ACC112 (cell line): Measurements from ENCODE around the gene MN1.

ENCODE experiments used
- H2AFZ ChIP-seq: fragments of 200-600 bp; sonication (generic); one replicate; pipeline ENCODE4 v1.6.0; 2017; ENCODE audit warnings: antibody characterized with exemption, low read length; ENCODE audit not compliant: unreplicated experiment
- H3K27ac ChIP-seq: fragments of 200-600 bp; sonication (generic); 2 replicates; pipeline ENCODE4 v1.5.1; 2014; ENCODE audit warnings: low read depth, mild to moderate bottlenecking, antibody characterized with exemption, low read length, moderate library complexity
- H3K27me3 ChIP-seq: fragments of 200-600 bp; sonication (generic); 2 replicates; pipeline ENCODE4 v1.6.1; 2014; ENCODE audit warnings: mild to moderate bottlenecking, antibody characterized with exemption, low read length, moderate library complexity, mixed read lengths; ENCODE audit not compliant: insufficient read depth
- H3K36me3 ChIP-seq: fragments of 200-600 bp; sonication (generic); 2 replicates; pipeline ENCODE4 v1.6.1; 2016; ENCODE audit warnings: mild to moderate bottlenecking, antibody characterized with exemption, low read length, moderate library complexity, mixed read lengths; ENCODE audit not compliant: insufficient read depth
- H3K4me1 ChIP-seq: fragments of 200-600 bp; sonication (generic); one replicate; pipeline ENCODE4 v1.6.1; 2016; ENCODE audit warnings: low read length, mixed read lengths; ENCODE audit not compliant: insufficient read depth, unreplicated experiment, control insufficient read depth
- H3K4me3 ChIP-seq: fragments of 200-600 bp; sonication (generic); 2 replicates; pipeline ENCODE4 v1.5.1; 2014; ENCODE audit warnings: mild to moderate bottlenecking, low read depth, low read length
- H3K79me2 ChIP-seq: fragments of 200-600 bp; sonication (generic); one replicate; pipeline ENCODE4 v1.6.0; 2016; ENCODE audit warnings: low read length; ENCODE audit not compliant: control insufficient read depth, unreplicated experiment, insufficient read depth

Gene MN1

GRCh38 chr22:27798511-27799014 is 3.0 kb downstream of the MN1 start:
- H3K27me3 ChIP-seq, result no peaks in the 10 kb centered on the region
- no peaks in the 10 kb centered on the region for H3K4me1 ChIP-seq
- H3K36me3 ChIP-seq, result no peaks in the 10 kb centered on the region
- H2AFZ ChIP-seq, result no peak overlapping the region
- no peak overlapping the region for H3K27ac ChIP-seq
- H3K79me2 ChIP-seq, result no peaks in the 10 kb centered on the region
- H3K4me3 ChIP-seq, result peak overlapping the region; percentile 37; the same call in 1 of the 2 replicates

DNA sequence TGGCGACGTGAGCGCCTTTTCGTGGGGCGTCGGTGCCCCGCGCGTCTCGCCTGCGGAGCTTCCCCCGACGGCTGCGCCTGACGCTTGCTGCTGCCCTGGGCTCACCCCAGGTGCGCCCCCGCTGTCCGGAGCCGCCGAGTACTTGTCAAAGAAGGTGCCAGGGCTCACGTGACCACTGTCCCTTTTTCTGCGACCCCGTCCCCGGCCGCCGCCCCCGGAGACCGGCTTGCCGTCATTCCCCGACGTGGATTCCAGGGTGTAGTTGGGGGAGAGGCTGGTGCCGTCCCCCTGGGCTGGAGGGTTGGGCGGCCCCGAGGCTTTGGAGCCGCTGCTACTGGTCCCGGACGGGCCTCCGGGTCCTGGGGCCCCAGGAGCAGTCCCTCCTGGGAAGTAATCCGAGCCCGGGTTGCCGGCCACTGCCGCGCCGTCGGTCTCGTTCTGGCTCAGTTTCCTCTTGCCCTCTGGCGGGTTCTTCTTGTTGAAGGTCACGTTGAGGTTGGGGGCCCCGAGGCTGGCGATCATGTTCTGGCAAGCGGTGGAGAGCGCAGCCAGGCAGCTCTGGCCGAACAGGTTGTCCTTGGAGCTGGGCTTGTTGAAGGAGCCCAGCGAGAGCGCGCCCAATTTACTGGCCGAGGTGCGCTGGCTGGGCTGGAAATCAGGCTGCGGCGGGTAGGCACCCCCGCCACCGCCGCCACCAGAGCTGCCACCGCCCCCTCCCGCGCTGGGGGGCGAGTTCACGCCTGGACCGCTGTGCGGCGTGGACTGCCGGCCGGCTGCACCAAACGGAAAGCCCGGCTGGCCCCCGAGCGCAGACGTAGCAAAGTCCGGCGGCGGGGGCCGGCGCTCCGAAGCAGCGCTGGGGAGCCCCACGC is 3.8 kb downstream of the MN1 start:
- no peaks in the 10 kb centered on the region for H3K4me1 ChIP-seq
- peak overlapping the region; percentile 37; the same call in 1 of the 2 replicates for H3K4me3 ChIP-seq
- no peaks in the 10 kb centered on the region for H3K36me3 ChIP-seq
- H3K79me2 ChIP-seq, result no peaks in the 10 kb centered on the region
- no peaks in the 10 kb centered on the region for H3K27me3 ChIP-seq
- no peak overlapping the region for H3K27ac ChIP-seq
- no peak overlapping the region for H2AFZ ChIP-seq

- no peak overlapping the region for H2AFZ ChIP-seq
- H3K27me3 ChIP-seq, result no peaks in the 10 kb centered on the region
- H3K27ac ChIP-seq, result no peak overlapping the region
- H3K36me3 ChIP-seq, result no peaks in the 10 kb centered on the region
- H3K4me1 ChIP-seq, result no peaks in the 10 kb centered on the region
- H3K4me3 ChIP-seq, result no peak overlapping the region
- H3K79me2 ChIP-seq, result no peaks in the 10 kb centered on the region
Observed at GRCh38 chr22:27796829-27797519, 4.6 kb downstream of the MN1 start.

- no peaks in the 10 kb centered on the region for H3K36me3 ChIP-seq
Observed at GRCh38 chr22:27795696-27796517, 5.6 kb downstream of the MN1 start.

DNA sequence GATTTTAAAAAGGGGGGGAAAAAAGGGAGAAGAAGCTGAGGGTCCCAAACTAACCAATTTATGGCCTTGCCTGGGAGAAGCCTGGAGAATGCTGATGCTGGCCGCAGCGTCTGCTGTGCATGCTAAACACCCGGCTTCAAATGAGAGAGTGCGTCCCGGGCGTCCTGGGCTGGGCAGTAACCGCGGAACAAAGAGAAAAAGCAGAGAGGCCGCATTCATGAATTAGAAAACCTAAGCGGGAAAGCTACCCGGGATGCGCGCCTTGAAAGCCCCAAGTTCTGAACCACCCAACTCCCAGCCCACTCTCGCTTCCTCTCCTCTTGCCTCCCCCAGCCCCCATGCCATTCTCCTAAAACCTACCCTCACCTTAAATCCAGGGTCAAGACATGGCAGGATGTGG is 6.5 kb downstream of the MN1 start:
- no peaks in the 10 kb centered on the region for H3K27me3 ChIP-seq
- no peaks in the 10 kb centered on the region for H3K36me3 ChIP-seq
- peak overlapping the region; percentile 42; the same call in 1 of the 2 replicates for H3K4me3 ChIP-seq
- H3K79me2 ChIP-seq, result no peaks in the 10 kb centered on the region
- no peaks in the 10 kb centered on the region for H3K4me1 ChIP-seq
- H2AFZ ChIP-seq, result no peak overlapping the region
- no peak overlapping the region for H3K27ac ChIP-seq

More at GRCh38 chr22:27795696-27796517, 5.6 kb downstream of the MN1 start:
- Histone ChIP-seq H3K79me2 (no peaks in the 10 kb centered on the region), H2AFZ (no peak overlapping the region), H3K4me3 (peak overlapping the region; percentile 42; the same call in 1 of the 2 replicates), H3K27ac (no peak overlapping the region), H3K27me3 (no peaks in the 10 kb centered on the region), H3K4me1 (no peaks in the 10 kb centered on the region)

GRCh38 chr22:27794226-27794625 is 7.3 kb downstream of the MN1 start:
- Histone ChIP-seq H3K4me3 (no peak overlapping the region), H3K79me2 (no peaks in the 10 kb centered on the region), H3K27me3 (no peaks in the 10 kb centered on the region), H3K36me3 (no peaks in the 10 kb centered on the region), H2AFZ (no peak overlapping the region), H3K27ac (peak overlapping the region; percentile 19; the same call in 1 of the 2 replicates), H3K4me1 (no peaks in the 10 kb centered on the region)

DNA sequence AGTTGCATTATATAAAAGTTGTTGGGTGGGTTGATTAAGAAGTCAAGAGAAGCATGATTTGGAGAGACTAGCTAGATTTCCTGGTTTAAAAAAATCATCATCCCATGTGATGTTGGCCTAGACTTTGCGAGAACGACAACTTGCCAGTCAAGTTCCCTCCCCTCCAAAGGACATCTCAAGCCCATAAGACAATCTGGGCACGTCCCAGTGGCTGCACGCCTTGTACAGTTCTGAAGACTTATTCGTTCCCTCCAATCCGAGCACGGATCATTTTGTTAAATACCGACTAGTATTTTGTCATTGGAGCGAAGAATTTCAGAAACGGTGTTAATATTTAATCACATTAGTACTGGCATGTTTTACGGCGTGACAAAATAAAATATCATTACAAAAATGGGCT is 8.0 kb downstream of the MN1 start:
- no peaks in the 10 kb centered on the region for H3K36me3 ChIP-seq
- H3K4me3 ChIP-seq, result no peak overlapping the region
- H3K79me2 ChIP-seq, result no peaks in the 10 kb centered on the region
- H3K27ac ChIP-seq, result peak overlapping the region; percentile 19; the same call in 1 of the 2 replicates
- H3K4me1 ChIP-seq, result no peaks in the 10 kb centered on the region
- no peak overlapping the region for H2AFZ ChIP-seq
- H3K27me3 ChIP-seq, result no peaks in the 10 kb centered on the region

DNA sequence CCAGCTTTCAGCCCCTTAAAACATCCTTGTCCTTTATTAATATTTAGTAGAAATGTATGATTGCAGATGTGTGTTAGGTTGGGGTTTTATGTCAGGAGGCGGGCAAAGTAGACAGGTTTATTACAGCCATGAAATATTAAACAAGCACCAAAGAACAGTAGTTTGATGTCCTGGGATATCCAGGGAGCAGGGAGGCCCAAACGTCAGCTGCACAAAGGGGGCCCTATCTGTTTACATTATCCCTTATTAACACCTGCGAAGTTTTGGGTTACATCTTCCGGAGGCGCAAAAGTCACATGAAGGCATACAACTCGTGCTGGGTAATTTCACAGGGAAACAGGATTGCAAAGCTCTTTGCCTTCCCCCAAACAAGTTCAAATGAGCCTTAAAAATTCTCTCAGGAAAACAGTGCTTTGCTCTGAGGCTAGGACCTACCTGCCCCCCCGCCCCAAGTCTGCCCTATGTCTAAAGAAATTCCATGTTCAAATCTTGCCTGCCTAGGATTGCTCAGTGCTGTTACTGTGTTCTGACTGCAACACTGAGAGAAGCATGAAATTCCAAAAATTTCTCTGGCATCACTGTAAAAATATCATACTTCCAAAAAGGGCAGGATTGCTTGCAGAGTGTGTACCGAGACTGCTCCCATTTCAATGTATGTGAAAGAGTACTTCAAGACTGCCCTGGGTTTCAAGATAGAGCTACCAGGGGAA is 8.9 kb downstream of the MN1 start:
- Histone ChIP-seq H3K27me3 (no peaks in the 10 kb centered on the region), H3K36me3 (no peaks in the 10 kb centered on the region), H3K79me2 (no peaks in the 10 kb centered on the region), H3K27ac (peak overlapping the region; percentile 9; the same call in 1 of the 2 replicates), H2AFZ (no peak overlapping the region), H3K4me3 (no peak overlapping the region), H3K4me1 (no peaks in the 10 kb centered on the region)

DNA sequence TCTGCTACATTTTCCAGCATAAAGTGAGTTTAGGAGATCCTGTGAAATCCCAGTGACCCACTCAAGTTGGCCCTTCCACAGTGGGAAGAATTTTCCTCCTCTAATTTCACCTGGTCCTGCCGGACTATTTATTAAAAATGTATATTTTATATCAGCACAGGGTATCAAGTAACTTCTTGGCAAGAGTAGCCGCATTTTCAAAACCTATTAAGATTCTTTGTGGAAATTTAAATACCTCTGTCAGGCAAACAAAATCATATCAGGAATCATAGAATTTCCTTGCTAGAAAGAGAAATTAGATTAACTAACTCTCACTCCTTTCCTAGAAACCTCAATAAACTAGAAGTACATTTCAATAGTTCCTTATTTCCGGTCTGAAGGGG is 9.7 kb downstream of the MN1 start:
- H3K79me2 ChIP-seq, result no peaks in the 10 kb centered on the region
- H2AFZ ChIP-seq, result no peak overlapping the region
- H3K4me1 ChIP-seq, result no peaks in the 10 kb centered on the region
- no peaks in the 10 kb centered on the region for H3K36me3 ChIP-seq
- H3K27ac ChIP-seq, result no peak overlapping the region; the same call in 1 of the 2 replicates
- H3K27me3 ChIP-seq, result no peaks in the 10 kb centered on the region
- H3K4me3 ChIP-seq, result no peak overlapping the region
